HepG2 (cell line): ENCODE data around the gene GABRG3. TPM values are rescaled to one million over a fixed set of nuclear protein-coding genes. Genes with fewer than 3 reads are reported as not detected.

ENCODE experiments used
- ATAC-seq: fragments of 200-7000 bp; cut with Tn5 transposase; 3 replicates; pipeline ENCODE4 v1.9.1; 2020; ENCODE audit warnings: mild to moderate bottlenecking, moderate library complexity
- BruUV-seq: library from RNA; stranded (reverse); fragments of 400-500 nt; replicated peaks from 2 replicates; lab custom pipeline; 2021; lab: Mats Ljungman, UMichigan
- CTCF ChIA-PET: fragments of 300-600 bp; formaldehyde crosslinking; extraction: SDS; loops from one replicate; lab custom pipeline; 2021; ENCODE audit warnings: low total read pairs, inconsistent platforms, low intra/inter-chr PET ratio; lab: Yijun Ruan, JAX
- POLR2A ChIA-PET: fragments of 350-600 bp; sonication (Branson Sonifier 250); formaldehyde crosslinking; loops from one replicate; lab custom pipeline; 2020; ENCODE audit warnings: antibody characterized with exemption, inconsistent platforms; lab: Yijun Ruan, JAX
- DNase-seq: peaks from one replicate; pipeline ENCODE4 v3.0.0-alpha.2; 2015; ENCODE audit warnings: low spot score
- FAIRE-seq: peaks from 3 replicates; lab custom pipeline; 2011; peaks lifted over from hg19 to GRCh38; lab: Jason Lieb, UNC
- H2AFZ ChIP-seq: one replicate; pipeline ENCODE4 v1.6.1; 2011; ENCODE audit warnings: low read length, inconsistent platforms
- H3K27ac ChIP-seq: fragments of 300-600 bp; 3 replicates; pipeline ENCODE4 v1.8.0; 2011; ENCODE audit warnings: mixed run types, mild to moderate bottlenecking, mixed read lengths, low read length, inconsistent platforms; ENCODE audit not compliant: insufficient read depth; ENCODE audit errors: extremely low read length
- H3K27me3 ChIP-seq, 2 experiments: fragments of 200-600 bp in 1 of 2; 2 replicates in 1 of 2; 3 replicates in 1 of 2; pipeline versions ENCODE4 v1.6.0 to v1.8.0; 2011; ENCODE audit warnings: low read length in 2 of 2, mild to moderate bottlenecking in 2 of 2, moderate library complexity in 2 of 2, inconsistent platforms in 1 of 2; ENCODE audit not compliant: insufficient read depth in 2 of 2, control insufficient read depth in 1 of 2
- H3K36me3 ChIP-seq, 2 experiments: fragments of 200-600 bp in 1 of 2; replicated peaks in 1 of 2; 2 replicates in 1 of 2; 3 replicates in 1 of 2; pipeline versions ENCODE4 v1.5.1 to v1.8.0; 2011; ENCODE audit warnings: low read length in 2 of 2, inconsistent platforms in 1 of 2; ENCODE audit not compliant: insufficient read depth in 2 of 2, control insufficient read depth in 1 of 2
- H3K4me1 ChIP-seq: 2 replicates; pipeline ENCODE4 v1.5.1; 2012; ENCODE audit warnings: low read length, inconsistent platforms; ENCODE audit not compliant: insufficient read depth
- H3K4me2 ChIP-seq: 2 replicates; pipeline ENCODE4 v1.6.0; 2011; ENCODE audit warnings: low read depth, low read length, inconsistent platforms
- H3K4me3 ChIP-seq, 3 experiments: fragments of 200-600 bp in 1 of 3; sonication (generic), shearing (Covaris generic) in 1 of 3; replicated peaks in 1 of 3; 2 replicates each; pipeline ENCODE4 v1.5.1; 2011 to 2016; ENCODE audit warnings: low read length in 3 of 3, inconsistent platforms in 2 of 3, low read depth in 2 of 3, mild to moderate bottlenecking in 2 of 3, control low read depth in 1 of 3, mixed read lengths in 1 of 3; ENCODE audit not compliant: insufficient read depth in 1 of 3
- H3K79me2 ChIP-seq: one replicate; pipeline ENCODE4 v1.6.1; 2011; ENCODE audit warnings: low read length, inconsistent platforms; ENCODE audit not compliant: insufficient read depth
- H3K9ac ChIP-seq: 2 replicates; pipeline ENCODE4 v1.6.0; 2011; ENCODE audit warnings: mild to moderate bottlenecking, low read depth, low read length, inconsistent platforms; ENCODE audit not compliant: insufficient read depth
- H3K9me3 ChIP-seq: 2 replicates; pipeline ENCODE4 v1.5.1; 2012; ENCODE audit warnings: mild to moderate bottlenecking, low read length
- H4K20me1 ChIP-seq: 2 replicates; pipeline ENCODE4 v1.6.0; 2011; ENCODE audit warnings: inconsistent platforms, mild to moderate bottlenecking, low read length, moderate library complexity; ENCODE audit not compliant: insufficient read depth
- DNMT1 ChIP-seq: sonication (generic); formaldehyde crosslinking; IDR thresholded peaks from 2 replicates; pipeline ENCODE4 v1.5.1; 2020; ENCODE audit warnings: mild to moderate bottlenecking, missing genetic modification reagents
- GPN1 ChIP-seq: sonication (generic); formaldehyde crosslinking; IDR thresholded peaks from 2 replicates; pipeline ENCODE4 v1.5.1; 2020; ENCODE audit warnings: missing genetic modification reagents, borderline replicate concordance
- HNF1A ChIP-seq, 2 experiments: sonication (generic) in 1 of 2; formaldehyde crosslinking in 1 of 2; IDR thresholded peaks; 2 replicates each; pipeline versions ENCODE4 v1.4.0 to v1.6.1; 2016 to 2020; ENCODE audit warnings: borderline replicate concordance in 1 of 2, low read depth in 1 of 2, mild to moderate bottlenecking in 1 of 2, missing genetic modification reagents in 1 of 2
- NCOA1 ChIP-seq: sonication (generic); formaldehyde crosslinking; IDR thresholded peaks from 2 replicates; pipeline ENCODE4 v1.9.0; 2021; ENCODE audit warnings: missing genetic modification reagents
- PCBP1 ChIP-seq: fragments of 200-400 bp; formaldehyde crosslinking; IDR thresholded peaks from 2 replicates; pipeline ENCODE4 v1.6.1; 2017; ENCODE audit warnings: mild to moderate bottlenecking, low read depth, low read length, borderline replicate concordance
- PHF8 ChIP-seq: sonication (generic); formaldehyde crosslinking; IDR thresholded peaks from 2 replicates; pipeline ENCODE4 v1.5.0; 2020; ENCODE audit warnings: missing genetic modification reagents
- PRDM10 ChIP-seq: sonication (generic); formaldehyde crosslinking; IDR thresholded peaks from 2 replicates; pipeline ENCODE4 v1.4.0; 2020; ENCODE audit warnings: low read depth, missing genetic modification reagents
- USF2 ChIP-seq, 2 experiments: sonication (generic) in 1 of 2; formaldehyde crosslinking in 1 of 2; IDR thresholded peaks; 2 replicates each; pipeline versions ENCODE4 v1.5.1 to v1.6.1; 2011 to 2020; ENCODE audit warnings: borderline replicate concordance in 1 of 2, low read depth in 1 of 2, low read length in 1 of 2, mild to moderate bottlenecking in 1 of 2, missing genetic modification reagents in 1 of 2, moderate library complexity in 1 of 2
- ZBTB21 ChIP-seq: sonication (generic); formaldehyde crosslinking; IDR thresholded peaks from 2 replicates; pipeline ENCODE4 v1.4.0; 2020; ENCODE audit warnings: missing genetic modification reagents
- ZNF883 ChIP-seq: sonication (generic); formaldehyde crosslinking; IDR thresholded peaks from 2 replicates; pipeline ENCODE4 v1.5.1; 2020; ENCODE audit warnings: mild to moderate bottlenecking, missing genetic modification reagents; ENCODE audit errors: not compliant biosample characterization
- WGBS: methylation state at CpG from one replicate; pipeline ENCODE4 v1.1.6; 2017; ENCODE audit warnings: low lambda C conversion rate; 5-methylcytosine and 5-hydroxymethylcytosine counted together
- in situ Hi-C: cut with HindIII; loops from 2 replicates; pipeline ENCODE4 v1.10.0; 2017; ENCODE audit warnings: low pct_unique_long_range_greater_than_20kb; ENCODE audit not compliant: extremely low pct_ligation_motif_present
- intact Hi-C: fragments of 100-400 bp; cut with micrococcal nuclease; formaldehyde crosslinking; loops from one replicate; pipeline ENCODE4 v1.10.0; 2022; ENCODE audit not compliant: unreplicated experiment
- polyA plus RNA-seq, 8 experiments: library from polyadenylated mRNA; depleted of rRNA in 3 of 8; stranded (reverse) in 7 of 8; unstranded in 1 of 8; fragments of >200 nt; fragmentation: Illumina TruSeq in 4 of 8; extraction: Trizol in 4 of 8; gene quantifications; 2 replicates each; pipeline versions ENCODE4 v1.2.1 to v1.2.3, GENCODE V29; 2011 to 2016; ENCODE audit warnings: low read depth in 4 of 8, missing spikeins in 1 of 8, mixed read lengths in 1 of 8; ENCODE audit not compliant: insufficient read depth in 1 of 8
- total RNA-seq, 5 experiments: library from RNA; depleted of rRNA; stranded (reverse); fragments of >200 nt; fragmentation: Illumina TruSeq; extraction: Trizol; gene quantifications; 2 replicates each; pipeline ENCODE4 v1.2.3, GENCODE V29; 2016; ENCODE audit warnings: low read depth in 1 of 5

Gene GABRG3
- total and polyA plus RNA-seq, 2 of the 13 experiments (the other 11 are each of a cell fraction or from before 2014, with no cell fraction given), result not detected

- no TSS peak for BruUV-seq
- TF ChIP-seq NCOA1 (CRISPR knock-in tag), result no peak
- no peak for TF ChIP-seq HNF1A (IDR thresholded peaks at IDR 0.05; ENCODE audit: low read depth)
- no peak for TF ChIP-seq HNF1A (CRISPR knock-in tag; IDR thresholded peaks at IDR 0.05; ENCODE audit: borderline replicate concordance)
- TF ChIP-seq USF2 (IDR thresholded peaks at IDR 0.05; ENCODE audit: low read depth, low read length), result no peak
- TF ChIP-seq USF2 (CRISPR knock-in tag; IDR thresholded peaks at IDR 0.05; ENCODE audit: borderline replicate concordance), result no peak
- TF ChIP-seq GPN1 (CRISPR knock-in tag), result no peak
- TF ChIP-seq ZNF883, result no peak
- TF ChIP-seq PRDM10 (CRISPR knock-in tag), result no peak
- TF ChIP-seq DNMT1 (CRISPR knock-in tag), result no peak
- TF ChIP-seq PCBP1, result no peak
- no peak for TF ChIP-seq ZBTB21 (CRISPR knock-in tag)
- no peak for TF ChIP-seq PHF8 (CRISPR knock-in tag)
Measured at GRCh38 chr15:27088584-27089232, 117.7 kb downstream of the GABRG3 start.

More at GRCh38 chr15:27088584-27089232, 117.7 kb downstream of the GABRG3 start:
- H3K79me2 ChIP-seq, result no peaks in the 10 kb centered on the region
- H3K4me2 ChIP-seq, result no peak overlapping the region
- ATAC-seq (no peak), FAIRE-seq (no peak), DNase-seq (no peak)
- H3K9me3 ChIP-seq, result peaks cover 10% of the 10 kb centered on the region; the same call in 1 of the 2 replicates
- H3K9ac ChIP-seq, result no peak overlapping the region
- CTCF ChIA-PET, result no interaction called here
- H3K27ac ChIP-seq, result no peak overlapping the region
- no peaks in the 10 kb centered on the region for H4K20me1 ChIP-seq
- no peak overlapping the region for H2AFZ ChIP-seq
- POLR2A ChIA-PET, result no interaction called here
- no peak overlapping the region for H3K4me3 ChIP-seq
- intact Hi-C loops (no loop called here), in situ Hi-C loops (no loop called here)
- no peaks in the 10 kb centered on the region; a peak in 1 of 5 replicates for H3K27me3 ChIP-seq
- 29% methylated on average over 17 of the region's 21 CpGs for WGBS
- no peaks in the 10 kb centered on the region for H3K36me3 ChIP-seq
- H3K4me1 ChIP-seq, result no peaks in the 10 kb centered on the region
